Measurements from ENCODE around the gene ZFYVE1. TPM values are rescaled to one million over a fixed set of nuclear protein-coding genes. Genes with fewer than 3 reads are reported as not detected.
"Not testable (repeated sequence)": the region's sequence is repeated elsewhere in the genome, so short reads cannot be mapped to it uniquely, and the experiment has no call there.

Gene ZFYVE1
- total RNA-seq (10 to 100 TPM; 20.1 to 20.5 TPM), polyA plus RNA-seq (1 to 10 TPM; 4.1 to 6.4 (median 4.5) TPM), total RNA-seq (11.7 to 37.6 (median 19.8) reads per million in 6 experiments)

- POLR2A ChIA-PET, result interaction anchor here (0.7 to 3.5 kb wide), 5 partner anchors 22 to 1737 kb away, joined by 4 to 62 read pairs (median 5); partner anchors contain the start of genes DCAF4, PSEN1, RBM25 and YLPM1
- Mint-ChIP-seq H3K4me3 (peak within 1 kb of the TSS; percentile 90 to 99 (median 97)), H3K36me3 (peaks cover 9 to 24% (median 17%) of the 10 kb centered on the region in 3 donors), H3K4me1 (peaks cover 26 to 49% (median 45%) of the 10 kb centered on the region in 4 donors), H3K27ac (peak within 1 kb of the TSS; percentile 67 to 98 (median 92)), H3K9me3 (no peaks in the 10 kb centered on the region), H3K27me3 (no peaks in the 10 kb centered on the region)
- peak; percentile 75 to 93 (median 86) for DNase-seq
- peak; percentile 98 to 99 for ATAC-seq
Measured at GRCh38 chr14:73026845-73027542, at the start of gene ZFYVE1. TSS of gene ZFYVE1 (minus strand) at chr14:73027106. CDS start at chr14:73024508, 2,598 bp downstream.

- H3K27ac Mint-ChIP-seq, result peak overlapping the region in 1 of 10 donors; percentile 80
- no peaks in the 10 kb centered on the region for H3K27me3 Mint-ChIP-seq
- DNase-seq, result no peak
- no peaks in the 10 kb centered on the region for H3K9me3 Mint-ChIP-seq
- H3K4me3 Mint-ChIP-seq, result peak overlapping the region in 1 of 10 donors; percentile 15
- H3K4me1 Mint-ChIP-seq, result peaks cover 12 to 55% (median 29%) of the 10 kb centered on the region in 4 donors
- ATAC-seq, result no peak
- POLR2A ChIA-PET, result no interaction called here
- H3K36me3 Mint-ChIP-seq, result peaks cover 0 to 80% (median 12%) of the 10 kb centered on the region in 3 donors
Measured at GRCh38 chr14:73069585-73069984, 42.7 kb upstream of the ZFYVE1 start.

GRCh38 chr14:73058922-73059673, 32.2 kb upstream of the ZFYVE1 start:
- no peak overlapping the region for H3K4me3 Mint-ChIP-seq
- H3K9me3 Mint-ChIP-seq, result no peaks in the 10 kb centered on the region
- H3K4me1 Mint-ChIP-seq, result peaks cover 19 to 58% (median 43%) of the 10 kb centered on the region in 4 donors
- peaks cover 3 to 30% (median 4%) of the 10 kb centered on the region in 3 donors for H3K36me3 Mint-ChIP-seq
- POLR2A ChIA-PET, result interaction anchor here (0.6 to 4.4 kb wide), 15 partner anchors 8 to 1704 kb away, joined by 3 to 62 read pairs (median 5); partner anchors contain the start of genes ABCD4, DCAF4, NUMB and PSEN1
- no peak for DNase-seq
- H3K27ac Mint-ChIP-seq, result no peak overlapping the region
- no peak for ATAC-seq
- H3K27me3 Mint-ChIP-seq, result no peaks in the 10 kb centered on the region

- DNase-seq, result peak; percentile 86 to 97 (median 94)
- Mint-ChIP-seq H3K9me3 (no peaks in the 10 kb centered on the region), H3K27ac (no peak within 1 kb of the TSS), H3K4me3 (no peak within 1 kb of the TSS), H3K27me3 (no peaks in the 10 kb centered on the region), H3K36me3 (peaks cover 0 to 23% (median 3%) of the 10 kb centered on the region in 3 donors), H3K4me1 (peaks cover 13 to 51% (median 36%) of the 10 kb centered on the region in 4 donors)
- ATAC-seq, result peak; percentile 91 to 94
- POLR2A ChIA-PET, result interaction anchor here (0.6 to 4.4 kb wide), 21 partner anchors 9 to 1705 kb away, joined by 3 to 62 read pairs (median 4); partner anchors contain the start of genes ABCD4, ALDH6A1, DCAF4 and NUMB
Measured at GRCh38 chr14:73058224-73058921, 31.5 kb upstream of the ZFYVE1 start, which contains the start of gene RBM25. TSS of gene RBM25 (plus strand) at chr14:73058534. CDS start at chr14:73071642, 13,108 bp downstream.

- Mint-ChIP-seq H3K4me3 (no peak overlapping the region), H3K27me3 (no peaks in the 10 kb centered on the region), H3K9me3 (no peaks in the 10 kb centered on the region), H3K4me1 (peaks cover 13 to 46% (median 32%) of the 10 kb centered on the region in 4 donors), H3K36me3 (peaks cover 0 to 18% (median 3%) of the 10 kb centered on the region in 3 donors), H3K27ac (no peak overlapping the region)
- DNase-seq (no peak), ATAC-seq (no peak)
- POLR2A ChIA-PET, result interaction anchor here (0.6 to 4.4 kb wide), 18 partner anchors 8 to 1705 kb away, joined by 3 to 62 read pairs (median 4); partner anchors contain the start of genes ABCD4, ALDH6A1, DCAF4 and NUMB
Measured at GRCh38 chr14:73057944-73058223, 31.0 kb upstream of the ZFYVE1 start.

GRCh38 chr14:73055251-73055650, 28.3 kb upstream of the ZFYVE1 start:
- Mint-ChIP-seq H3K9me3 (no peaks in the 10 kb centered on the region), H3K36me3 (no peaks in the 10 kb centered on the region), H3K4me3 (no peak overlapping the region), H3K27me3 (no peaks in the 10 kb centered on the region), H3K4me1 (peaks cover 6 to 20% (median 12%) of the 10 kb centered on the region in 4 donors), H3K27ac (peak overlapping the region in 2 of 10 donors; percentile 15 to 44)
- POLR2A ChIA-PET, result interaction anchor here (0.7 to 1.4 kb wide), 2 partner anchors 81 to 147 kb away, joined by 3 to 4 read pairs; no protein-coding TSS in a partner anchor
- no peak for ATAC-seq
- DNase-seq, result no peak

- POLR2A ChIA-PET, result interaction anchor here (0.9 to 1.7 kb wide), 2 partner anchors 8 to 22 kb away, joined by 5 to 10 read pairs; partner anchors contain the start of gene ZFYVE1
Measured at GRCh38 chr14:73049428-73049827, 22.5 kb upstream of the ZFYVE1 start.

GRCh38 chr14:73047808-73048207, 20.9 kb upstream of the ZFYVE1 start:
- Mint-ChIP-seq H3K4me1 (peaks cover 0 to 3% (median 0%) of the 10 kb centered on the region in 4 donors), H3K27me3 (no peaks in the 10 kb centered on the region), H3K9me3 (no peaks in the 10 kb centered on the region), H3K4me3 (no peak overlapping the region), H3K27ac (no peak overlapping the region), H3K36me3 (no peaks in the 10 kb centered on the region)
- POLR2A ChIA-PET, result interaction anchor here (0.9 kb wide), 1 partner anchor 10 kb away, joined by 3 read pairs; the partner anchor contains the start of gene RBM25
- no peak for DNase-seq
- no peak for ATAC-seq

More at GRCh38 chr14:73049428-73049827, 22.5 kb upstream of the ZFYVE1 start:
- H3K4me1 Mint-ChIP-seq, result peaks cover 0 to 3% (median 0%) of the 10 kb centered on the region in 4 donors
- ATAC-seq (no peak), DNase-seq (no peak)
- no peaks in the 10 kb centered on the region for H3K36me3 Mint-ChIP-seq
- no peak overlapping the region for H3K4me3 Mint-ChIP-seq
- no peaks in the 10 kb centered on the region for H3K27me3 Mint-ChIP-seq
- H3K27ac Mint-ChIP-seq, result no peak overlapping the region
- no peaks in the 10 kb centered on the region for H3K9me3 Mint-ChIP-seq

- H3K9me3 Mint-ChIP-seq, H3K4me1 Mint-ChIP-seq, H3K36me3 Mint-ChIP-seq, H3K27ac Mint-ChIP-seq, ATAC-seq, DNase-seq, H3K27me3 Mint-ChIP-seq, POLR2A ChIA-PET, H3K4me3 Mint-ChIP-seq: not testable (repeated sequence)
Measured at GRCh38 chr14:73036706-73037450, 10.0 kb upstream of the ZFYVE1 start.

GRCh38 chr14:73027984-73028383, 1.1 kb upstream of the ZFYVE1 start:
- Mint-ChIP-seq H3K4me1 (peaks cover 19 to 39% (median 36%) of the 10 kb centered on the region in 4 donors), H3K9me3 (no peaks in the 10 kb centered on the region), H3K27ac (no peak overlapping the region), H3K27me3 (no peaks in the 10 kb centered on the region), H3K36me3 (peaks cover 6 to 15% (median 11%) of the 10 kb centered on the region in 3 donors), H3K4me3 (peak overlapping the region in 6 of 10 donors; percentile 15 to 99 (median 96))
- ATAC-seq, result no peak
- DNase-seq, result no peak
- POLR2A ChIA-PET, result interaction anchor here (1.1 to 3.5 kb wide), 2 partner anchors 21 to 31 kb away, joined by 5 to 62 read pairs; partner anchors contain the start of gene RBM25

GRCh38 chr14:73027546-73027945, 640 bp upstream of the ZFYVE1 start:
- Mint-ChIP-seq H3K27ac (peak overlapping the region in 8 of 10 donors; percentile 35 to 96 (median 91)), H3K36me3 (peaks cover 6 to 19% (median 14%) of the 10 kb centered on the region in 3 donors)

More at GRCh38 chr14:73027546-73027945, 640 bp upstream of the ZFYVE1 start:
- ATAC-seq (no peak), DNase-seq (no peak)
- Mint-ChIP-seq H3K4me1 (peaks cover 22 to 43% (median 39%) of the 10 kb centered on the region in 4 donors), H3K9me3 (no peaks in the 10 kb centered on the region), H3K4me3 (peak overlapping the region; percentile 90 to 99 (median 97)), H3K27me3 (no peaks in the 10 kb centered on the region)
- POLR2A ChIA-PET, result interaction anchor here (0.9 to 3.5 kb wide), 4 partner anchors 22 to 109 kb away, joined by 4 to 62 read pairs (median 6); partner anchors contain the start of genes DCAF4, PSEN1 and RBM25

All from naive thymus-derived CD8-positive, alpha-beta T cell (primary cell).